Measurements from ENCODE around the gene RTRAF.

DNA sequence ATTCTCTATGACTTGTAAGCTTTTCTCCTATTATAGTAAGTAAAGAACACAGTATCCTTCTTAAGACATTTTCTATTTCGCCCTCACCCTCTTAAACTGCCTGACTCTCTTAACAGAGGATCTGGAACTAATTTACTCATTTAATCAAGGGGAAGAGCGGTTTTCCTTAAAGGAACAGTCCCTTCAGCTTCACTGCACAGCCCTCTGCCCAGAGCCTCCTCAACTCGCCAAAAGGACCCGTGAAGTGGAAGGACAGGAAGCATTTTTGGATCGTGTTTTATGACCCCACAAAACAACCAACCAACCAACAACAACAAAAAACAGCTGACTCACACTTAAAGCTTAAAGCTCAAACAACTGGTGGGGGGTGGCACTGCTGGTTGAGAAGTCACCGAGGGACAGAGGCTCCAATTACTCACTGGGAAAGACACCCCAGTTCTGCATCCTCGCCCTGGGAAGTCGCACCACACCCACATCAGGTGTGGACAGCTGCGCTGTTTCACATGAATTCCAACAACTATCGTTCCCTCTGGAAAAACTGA lies 43.8 kb downstream of the RTRAF start:
- no peak for TF ChIP-seq CTCF (IDR thresholded peaks at IDR 0.05; ENCODE audit: low read depth, low read length)
- TF ChIP-seq EZH2phosphoT487 (IDR thresholded peaks at IDR 0.05; ENCODE audit: low read depth): no peak

Data from OCI-LY3 (cell line).